ENCODE measurements around the gene COL28A1. TPM values are rescaled to one million over a fixed set of nuclear protein-coding genes. Genes with fewer than 3 reads are reported as not detected.

Gene COL28A1
- total RNA-seq, 2 donors from 2014 or later, result 1.8 to 6.2 TPM

DNA sequence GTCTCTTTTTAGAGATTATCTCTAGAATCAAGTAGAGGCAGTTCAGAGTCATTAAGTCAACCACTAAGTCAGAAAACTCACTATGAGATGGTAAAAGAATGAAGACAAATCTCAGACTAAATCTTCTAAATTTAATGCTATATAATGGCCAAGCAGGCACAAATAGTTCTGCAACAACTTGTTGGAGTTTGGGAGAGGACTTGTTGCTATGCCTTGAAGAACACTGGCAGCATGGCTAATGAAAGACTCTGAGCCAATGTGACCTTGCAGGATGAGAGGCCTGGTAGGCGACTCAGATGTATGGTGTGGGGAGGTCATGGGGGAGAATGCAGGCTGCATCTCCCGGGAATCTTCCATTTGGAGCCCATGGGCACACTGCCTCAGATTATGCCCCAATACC is 224.7 kb downstream of the COL28A1 start:
- no peak for DNase-seq (ENCODE audit: low spot score)
- intact Hi-C loops (cut with DNase I), result no loop called here
- H3K4me1 ChIP-seq (replicated peaks), result no peaks in the 10 kb centered on the region
- H3K9me3 ChIP-seq, result no peaks in the 10 kb centered on the region
- no peak for TF ChIP-seq POLR2A (IDR thresholded peaks at IDR 0.05)
- TF ChIP-seq, protein P1, sequence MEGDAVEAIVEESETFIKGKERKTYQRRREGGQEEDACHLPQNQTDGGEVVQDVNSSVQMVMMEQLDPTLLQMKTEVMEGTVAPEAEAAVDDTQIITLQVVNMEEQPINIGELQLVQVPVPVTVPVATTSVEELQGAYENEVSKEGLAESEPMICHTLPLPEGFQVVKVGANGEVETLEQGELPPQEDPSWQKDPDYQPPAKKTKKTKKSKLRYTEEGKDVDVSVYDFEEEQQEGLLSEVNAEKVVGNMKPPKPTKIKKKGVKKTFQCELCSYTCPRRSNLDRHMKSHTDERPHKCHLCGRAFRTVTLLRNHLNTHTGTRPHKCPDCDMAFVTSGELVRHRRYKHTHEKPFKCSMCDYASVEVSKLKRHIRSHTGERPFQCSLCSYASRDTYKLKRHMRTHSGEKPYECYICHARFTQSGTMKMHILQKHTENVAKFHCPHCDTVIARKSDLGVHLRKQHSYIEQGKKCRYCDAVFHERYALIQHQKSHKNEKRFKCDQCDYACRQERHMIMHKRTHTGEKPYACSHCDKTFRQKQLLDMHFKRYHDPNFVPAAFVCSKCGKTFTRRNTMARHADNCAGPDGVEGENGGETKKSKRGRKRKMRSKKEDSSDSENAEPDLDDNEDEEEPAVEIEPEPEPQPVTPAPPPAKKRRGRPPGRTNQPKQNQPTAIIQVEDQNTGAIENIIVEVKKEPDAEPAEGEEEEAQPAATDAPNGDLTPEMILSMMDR (IDR thresholded peaks at IDR 0.05), result no peak
- no peak for TF ChIP-seq POLR2AphosphoS5 (IDR thresholded peaks at IDR 0.05)
- H3K36me3 ChIP-seq, result no peaks in the 10 kb centered on the region
- no peak overlapping the region for H3K4me3 ChIP-seq
- H3K27me3 ChIP-seq (replicated peaks; ENCODE audit: insufficient read depth), result no peaks in the 10 kb centered on the region
- WGBS, result 93% methylated on average over 2 of the region's 2 CpGs
- H3K27ac ChIP-seq, result no peak overlapping the region

DNA sequence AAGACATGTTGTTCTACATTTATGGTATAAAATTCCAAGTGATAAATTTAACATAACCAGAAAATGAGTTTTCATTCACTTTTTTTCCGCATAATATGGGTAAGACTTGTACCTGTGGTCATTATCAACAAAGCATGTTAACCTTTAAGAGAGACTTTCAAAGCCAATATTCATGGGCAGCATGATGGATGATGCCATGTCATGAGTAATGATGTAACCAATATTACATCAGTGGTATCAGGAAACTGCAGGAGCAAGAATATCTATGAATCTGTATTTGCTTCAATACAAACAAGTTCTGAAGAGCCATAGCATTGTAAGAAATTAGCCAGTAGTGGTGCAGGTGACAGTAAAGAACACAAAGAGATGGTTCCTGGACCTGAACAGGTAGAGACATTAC is 226.5 kb downstream of the COL28A1 start:
- no peak for TF ChIP-seq POLR2A (IDR thresholded peaks at IDR 0.05)
- TF ChIP-seq POLR2AphosphoS5 (IDR thresholded peaks at IDR 0.05), result no peak
- TF ChIP-seq, protein P1 (IDR thresholded peaks at IDR 0.05), result no peak
- WGBS, result 95% methylated on average over 1 of the region's 1 CpG
- H3K36me3 ChIP-seq, result no peaks in the 10 kb centered on the region
- intact Hi-C loops (cut with DNase I), result no loop called here
- H3K27ac ChIP-seq, result no peak overlapping the region
- no peaks in the 10 kb centered on the region for H3K9me3 ChIP-seq
- H3K27me3 ChIP-seq (replicated peaks; ENCODE audit: insufficient read depth), result no peaks in the 10 kb centered on the region
- no peaks in the 10 kb centered on the region for H3K4me1 ChIP-seq (replicated peaks)
- no peak overlapping the region for H3K4me3 ChIP-seq
- DNase-seq (ENCODE audit: low spot score), result no peak

Other genes with a start within 250 kb of the COL28A1 start
- 10 to 100 TPM; 52.3 to 85.6 TPM for gene MIOS, start 31.0 kb upstream of the COL28A1 start, total RNA-seq
- gene UMAD1, start 104.9 kb upstream of the COL28A1 start, total RNA-seq, result 10 to 100 TPM; 19.5 to 31.4 TPM
- 10 to 100 TPM; 28.2 to 29.5 TPM for gene RPA3, start 182.7 kb upstream of the COL28A1 start, total RNA-seq

All from prostate gland (tissue), 2 donors.